HG03045 (cell line): ENCODE data around the gene ANKS6.

Source experiments
- ATAC-seq: cut with Tn5 transposase; IDR thresholded peaks from one replicate; pipeline ENCODE4 v1.9.1; 2021; ENCODE audit warnings: mild to moderate bottlenecking, moderate library complexity; ENCODE audit not compliant: unreplicated experiment

The ANKS6 gene

GRCh38 chr9:98773721-98774120 is 22.6 kb downstream of the ANKS6 start:
- no peak for ATAC-seq

DNA sequence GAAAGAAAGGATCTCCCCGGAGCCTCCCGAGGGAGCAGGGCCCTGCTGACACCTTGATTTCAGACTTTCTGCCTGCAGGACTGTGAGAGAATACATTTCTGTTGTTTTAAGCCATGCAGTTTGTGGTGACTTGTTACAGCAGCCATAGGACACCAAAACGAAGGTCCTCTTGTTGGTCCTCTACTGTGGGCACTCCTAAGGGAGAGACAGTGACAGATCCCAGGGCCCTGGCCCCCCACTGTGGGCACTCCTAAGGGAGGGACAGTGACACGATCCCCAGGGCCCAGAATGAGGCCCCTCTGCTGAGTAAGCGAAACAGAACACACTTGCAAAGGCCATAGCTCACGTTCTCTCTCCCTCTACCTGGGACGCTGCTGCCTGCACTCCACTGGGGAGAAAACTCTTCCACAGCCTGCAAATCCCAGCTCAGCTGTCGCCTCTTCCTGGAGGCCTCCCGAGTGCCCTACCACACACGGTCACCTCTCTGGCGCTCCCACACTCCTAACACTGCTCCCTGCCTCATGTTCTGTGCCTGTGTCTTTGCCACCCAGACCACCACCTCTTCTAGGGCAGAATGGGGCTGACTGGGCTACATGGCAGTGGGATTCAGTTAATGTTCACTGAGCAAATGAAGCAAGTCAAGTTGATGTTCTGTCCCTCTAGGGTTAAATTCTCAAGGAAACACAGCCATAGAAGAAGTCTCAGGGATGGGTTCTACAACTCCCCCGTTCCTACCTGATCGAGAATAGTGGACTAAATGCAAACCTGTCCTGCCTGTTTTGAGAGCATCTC is 23.8 kb downstream of the ANKS6 start:
- no peak for ATAC-seq

DNA sequence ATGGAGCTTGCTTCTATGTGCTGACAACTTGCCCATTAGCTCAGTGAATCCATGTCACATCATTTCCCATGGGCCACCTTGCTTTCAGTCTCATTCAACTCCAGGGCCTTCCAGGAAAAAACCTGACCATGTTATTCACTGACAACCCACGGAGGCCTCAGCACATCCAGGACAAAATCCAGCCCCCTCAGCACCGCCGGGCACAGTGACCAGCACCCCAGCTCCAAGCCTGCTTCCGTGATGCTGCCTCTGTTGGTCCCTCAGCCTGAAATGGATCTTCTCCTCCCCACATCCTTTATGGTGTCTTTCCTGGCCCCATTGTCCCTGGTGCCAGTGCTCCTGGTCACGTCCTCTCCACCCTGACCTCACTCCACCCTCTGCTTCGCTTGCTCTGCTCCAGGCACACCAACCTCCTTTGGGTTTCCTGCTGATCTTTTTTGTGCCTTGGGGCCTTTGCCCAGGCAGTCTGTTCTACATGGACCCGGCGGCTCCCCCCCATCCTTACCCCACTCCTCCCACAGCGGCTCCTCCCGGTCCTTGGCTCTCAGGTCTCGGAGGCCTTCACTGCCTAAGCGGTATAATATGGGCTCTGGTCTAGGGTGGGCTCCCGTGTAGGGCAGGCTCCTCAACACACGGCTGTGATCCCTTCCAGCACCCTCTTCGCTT is 25.0 kb downstream of the ANKS6 start:
- no peak for ATAC-seq

- ATAC-seq, result no peak
Measured at GRCh38 chr9:98770717-98771116, 25.6 kb downstream of the ANKS6 start.

- ATAC-seq, result no peak
Measured at GRCh38 chr9:98768344-98768743, 28.0 kb downstream of the ANKS6 start.

DNA sequence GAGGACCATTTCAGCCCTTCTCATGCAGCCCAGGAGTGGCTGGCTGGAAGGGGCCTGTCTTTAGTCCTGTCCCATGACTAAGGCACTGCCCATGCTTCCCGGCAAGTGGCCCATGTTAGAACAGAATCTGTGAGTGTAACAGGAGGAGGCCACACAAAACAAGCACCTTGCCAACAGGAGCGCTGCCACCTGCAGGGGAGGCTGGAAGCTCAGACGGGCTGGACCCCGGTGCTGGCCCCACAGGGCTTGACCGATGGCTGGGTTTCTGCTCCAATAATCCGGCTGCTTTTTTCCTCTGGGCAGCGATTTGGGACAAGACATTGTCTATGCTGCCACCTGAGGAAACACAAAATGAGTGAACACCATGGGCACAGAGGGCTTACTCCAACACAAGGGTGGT is 28.4 kb downstream of the ANKS6 start:
- ATAC-seq, result no peak

DNA sequence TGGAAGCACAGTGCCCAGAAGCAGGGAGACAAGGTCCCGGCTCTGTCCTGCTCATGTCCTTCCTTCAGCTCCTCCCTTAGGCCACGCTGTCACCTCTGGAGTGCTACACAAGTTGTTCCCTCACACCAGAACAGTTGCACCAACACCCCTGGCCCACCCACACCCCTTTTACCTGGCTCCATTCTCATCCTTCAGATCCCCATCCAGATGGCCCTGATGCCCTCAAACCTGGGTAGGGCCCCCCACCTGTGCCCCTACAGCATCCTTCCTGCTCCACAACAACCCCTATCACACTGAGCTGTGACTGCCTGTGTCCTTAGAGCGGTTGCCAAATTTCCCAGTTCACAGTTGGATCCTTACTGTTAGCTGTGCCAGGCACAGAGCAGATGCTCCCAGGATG is 29.2 kb downstream of the ANKS6 start:
- ATAC-seq, result no peak

- no peak for ATAC-seq
Measured at GRCh38 chr9:98766586-98766985, 29.8 kb downstream of the ANKS6 start.

- no peak for ATAC-seq
Measured at GRCh38 chr9:98765256-98765655, 31.1 kb downstream of the ANKS6 start.

- ATAC-seq, result no peak
Measured at GRCh38 chr9:98763986-98764745, 32.2 kb downstream of the ANKS6 start.

- no peak for ATAC-seq
Measured at GRCh38 chr9:98760231-98760630, 36.1 kb downstream of the ANKS6 start.

GRCh38 chr9:98755006-98755618 is 41.2 kb downstream of the ANKS6 start:
- ATAC-seq, result no peak

GRCh38 chr9:98751210-98751609 is 45.1 kb downstream of the ANKS6 start:
- ATAC-seq, result no peak

DNA sequence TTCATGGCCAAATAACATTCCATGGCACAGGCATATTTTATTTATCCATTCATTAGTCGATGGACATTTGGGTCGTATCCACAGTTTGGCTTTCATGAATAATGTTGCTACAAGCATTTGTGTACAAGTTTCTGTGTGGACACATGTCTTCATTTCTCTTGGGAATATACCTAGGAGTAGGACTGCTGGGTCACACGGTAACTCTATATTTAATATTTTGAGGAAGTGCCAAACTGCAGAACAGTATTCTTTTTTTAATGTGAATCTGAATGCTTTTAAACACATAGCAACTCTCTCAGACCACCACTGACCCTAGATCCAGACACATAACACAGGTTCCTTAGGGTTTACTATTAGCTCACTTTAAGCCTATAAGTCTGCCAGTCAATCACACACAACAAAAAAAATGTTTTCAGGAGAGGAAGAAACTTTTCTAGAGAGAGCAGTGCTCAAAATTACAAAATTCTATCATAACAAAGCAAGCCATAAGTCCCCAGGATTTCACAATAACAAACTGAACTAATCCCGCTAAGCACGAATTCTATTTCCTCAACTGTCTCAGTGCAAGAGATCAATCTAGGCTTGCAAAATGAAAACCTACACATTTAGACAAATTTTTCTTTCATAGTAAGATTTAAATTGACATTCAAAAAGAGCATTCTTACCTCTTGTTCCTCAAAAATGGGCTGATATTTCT is 45.8 kb downstream of the ANKS6 start:
- no peak for ATAC-seq

DNA sequence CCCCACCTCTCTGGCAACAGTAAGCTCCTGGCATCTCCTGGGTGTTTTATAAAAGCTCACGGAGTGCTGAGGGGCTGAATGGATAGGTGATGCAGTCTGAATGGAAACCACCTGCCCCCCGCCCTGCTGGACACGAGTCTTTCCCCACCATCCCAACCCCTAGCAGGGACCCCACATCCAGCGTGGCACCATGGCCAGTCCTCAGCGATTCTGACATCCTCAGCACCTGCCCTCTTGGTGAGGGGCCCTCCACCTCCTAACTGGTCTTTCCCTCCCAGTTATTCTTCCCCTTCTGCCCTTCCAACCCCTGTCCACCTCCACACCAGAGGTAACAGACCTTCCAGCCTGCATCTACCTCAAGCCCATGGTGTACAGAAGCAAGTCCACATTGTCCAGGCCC is 48.9 kb downstream of the ANKS6 start:
- ATAC-seq, result no peak

DNA sequence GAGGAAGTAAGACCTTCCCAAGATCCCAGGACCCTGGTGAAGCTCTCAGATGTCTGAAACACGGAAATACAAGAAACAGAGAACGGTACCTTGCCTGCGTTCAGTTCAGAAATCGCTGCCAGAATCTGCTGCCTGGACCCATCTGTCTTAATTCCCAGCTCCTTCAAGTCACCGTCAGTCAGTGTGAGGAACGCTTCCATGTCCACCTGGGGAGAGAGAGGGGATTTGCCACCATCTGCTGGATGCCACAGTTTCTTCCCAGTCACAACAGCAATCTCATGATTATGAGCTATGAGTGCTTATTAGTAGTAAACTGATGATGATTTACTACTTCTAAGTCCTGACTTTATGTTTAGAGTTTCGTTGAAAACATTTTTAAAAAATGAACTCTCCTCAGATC is 50.9 kb downstream of the ANKS6 start:
- ATAC-seq, result no peak

- ATAC-seq, result no peak
Measured at GRCh38 chr9:98743818-98744611, 52.3 kb downstream of the ANKS6 start.

- ATAC-seq, result no peak
Measured at GRCh38 chr9:98743329-98743728, 53.0 kb downstream of the ANKS6 start.

GRCh38 chr9:98742325-98743280 is 53.8 kb downstream of the ANKS6 start:
- no peak for ATAC-seq
